Measurements from ENCODE around the gene MFSD6. TPM values are rescaled to one million over a fixed set of nuclear protein-coding genes. Genes with fewer than 3 reads are reported as not detected.

Gene MFSD6
- total RNA-seq, 4 donors from 2014 or later: 76.3 to 99.1 (median 83.0) TPM

DNA sequence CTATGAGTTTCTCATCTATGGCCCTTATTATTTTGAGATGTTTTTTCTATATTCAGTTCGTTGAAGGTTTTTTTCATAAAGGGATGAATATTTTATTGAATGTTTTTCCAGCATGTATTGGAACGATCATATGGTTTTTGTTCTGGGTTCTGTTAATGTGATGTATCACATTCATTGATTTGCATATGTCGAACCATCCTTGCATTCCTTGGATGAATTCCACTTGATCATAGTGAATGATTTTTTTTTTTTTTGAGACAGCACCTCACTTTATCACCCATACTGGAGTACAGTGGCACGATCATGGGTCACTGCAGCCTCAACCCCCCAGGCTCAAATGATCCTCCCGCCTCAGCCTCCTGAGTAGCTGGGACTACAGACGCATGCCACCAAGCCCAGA is 131.9 kb downstream of the MFSD6 start:
- Histone ChIP-seq H3K27me3 (no peaks in the 10 kb centered on the region), H3K27ac (no peak overlapping the region), H3K36me3 (no peaks in the 10 kb centered on the region), H3K4me3 (no peak overlapping the region), H3K9me3 (peaks cover 21 to 28% of the 10 kb centered on the region in 2 donors), H3K4me1 (peaks cover 0 to 10% (median 8%) of the 10 kb centered on the region in 4 donors)
- no peak for DNase-seq
- TF ChIP-seq POLR2AphosphoS5 (IDR thresholded peaks at IDR 0.05) (no peak), EP300 (IDR thresholded peaks at IDR 0.05; ENCODE audit: low read depth) (no peak), POLR2A (IDR thresholded peaks at IDR 0.05) (no peak), CTCF (IDR thresholded peaks at IDR 0.05) (no peak)
- in situ Hi-C loops (cut with MboI; ENCODE audit: low pct_ligation_motif_present in 1 of 4, low pct_unique_long_range_greater_than_20kb in 1 of 4, low sequenced_read_pairs in 3 of 4) (loop anchor here in 1 of 4 donors (25.0 kb wide), 1 partner anchor 97 kb away; the partner anchor contains the start of gene NAB1), intact Hi-C loops (cut with DNase I; ENCODE audit: low total_unique reads) (no loop called here)
- 91 to 97% methylated on average over 3 to 6 of the region's 6 CpGs for WGBS, 2 donors (ENCODE audit: low coverage in 1 of 2)

- peak overlapping the region in 3 of 4 donors; percentile 16 to 34 (median 19) for H3K27ac ChIP-seq
- 64 to 68% methylated on average over 3 of the region's 3 CpGs for WGBS, 2 donors (ENCODE audit: low coverage in 1 of 2)
- peak overlapping the region in 2 of 4 donors; percentile 6 to 17 for H3K4me3 ChIP-seq
- in situ Hi-C loops (cut with MboI; ENCODE audit: low pct_ligation_motif_present in 1 of 4, low pct_unique_long_range_greater_than_20kb in 1 of 4, low sequenced_read_pairs in 3 of 4) (loop anchor here in 1 of 4 donors (25.0 kb wide), 1 partner anchor 92 kb away; the partner anchor contains the start of gene NAB1), intact Hi-C loops (cut with DNase I; ENCODE audit: low total_unique reads) (no loop called here)
- no peaks in the 10 kb centered on the region for H3K36me3 ChIP-seq
- H3K4me1 ChIP-seq: peaks cover 0 to 8% (median 0%) of the 10 kb centered on the region in 4 donors
- H3K27me3 ChIP-seq: no peaks in the 10 kb centered on the region
- TF ChIP-seq POLR2AphosphoS5 (IDR thresholded peaks at IDR 0.05): no peak
- TF ChIP-seq EP300 (IDR thresholded peaks at IDR 0.05; ENCODE audit: low read depth): no peak
- TF ChIP-seq POLR2A (IDR thresholded peaks at IDR 0.05): no peak
- peaks cover 9 to 15% of the 10 kb centered on the region in 2 donors for H3K9me3 ChIP-seq
- DNase-seq: no peak
These were observed 136.9 kb downstream of the MFSD6 start for GRCh38 chr2:190545093-190545492.

GRCh38 chr2:190545555-190546385 is 137.6 kb downstream of the MFSD6 start:
- Histone ChIP-seq H3K4me3 (peak overlapping the region in 2 of 4 donors; percentile 6 to 17), H3K27ac (peak overlapping the region in 3 of 4 donors; percentile 16 to 34 (median 19)), H3K4me1 (peaks cover 0 to 8% (median 0%) of the 10 kb centered on the region in 4 donors), H3K9me3 (peaks cover 2 to 9% of the 10 kb centered on the region in 2 donors), H3K27me3 (no peaks in the 10 kb centered on the region), H3K36me3 (no peaks in the 10 kb centered on the region)
- no peak for DNase-seq
- TF ChIP-seq CTCF (IDR thresholded peaks at IDR 0.05): no peak
- no peak for TF ChIP-seq POLR2A (IDR thresholded peaks at IDR 0.05)
- TF ChIP-seq EP300 (IDR thresholded peaks at IDR 0.05; ENCODE audit: low read depth): no peak
- no peak for TF ChIP-seq POLR2AphosphoS5 (IDR thresholded peaks at IDR 0.05)
- in situ Hi-C loops (cut with MboI; ENCODE audit: low pct_ligation_motif_present in 1 of 4, low pct_unique_long_range_greater_than_20kb in 1 of 4, low sequenced_read_pairs in 3 of 4): loop anchor here in 1 of 4 donors (25.0 kb wide), 1 partner anchor 92 kb away; the partner anchor contains the start of gene NAB1
- 77 to 80% methylated on average over 5 of the region's 5 CpGs for WGBS, 2 donors (ENCODE audit: low coverage in 1 of 2)
- intact Hi-C loops (cut with DNase I; ENCODE audit: low total_unique reads): no loop called here

- intact Hi-C loops (cut with DNase I; ENCODE audit: low total_unique reads) (no loop called here), in situ Hi-C loops (cut with MboI; ENCODE audit: low pct_ligation_motif_present in 1 of 4, low pct_unique_long_range_greater_than_20kb in 1 of 4, low sequenced_read_pairs in 3 of 4) (loop anchor here in 1 of 4 donors (25.0 kb wide), 1 partner anchor 91 kb away; the partner anchor contains the start of gene NAB1)
- 85 to 100% methylated on average over 1 to 3 of the region's 3 CpGs for WGBS, 2 donors (ENCODE audit: low coverage in 1 of 2)
- Histone ChIP-seq H3K9me3 (peaks cover 0 to under 1% of the 10 kb centered on the region in 2 donors), H3K36me3 (no peaks in the 10 kb centered on the region), H3K27ac (no peak overlapping the region), H3K27me3 (no peaks in the 10 kb centered on the region), H3K4me3 (no peak overlapping the region), H3K4me1 (peaks cover 0 to 8% (median 0%) of the 10 kb centered on the region in 4 donors)
- DNase-seq: no peak
- TF ChIP-seq POLR2A (IDR thresholded peaks at IDR 0.05) (no peak), CTCF (IDR thresholded peaks at IDR 0.05) (no peak), EP300 (IDR thresholded peaks at IDR 0.05; ENCODE audit: low read depth) (no peak), POLR2AphosphoS5 (IDR thresholded peaks at IDR 0.05) (no peak)
These were observed 138.6 kb downstream of the MFSD6 start for GRCh38 chr2:190546734-190547133.
